ENCODE data around the gene BEND6.

DNA sequence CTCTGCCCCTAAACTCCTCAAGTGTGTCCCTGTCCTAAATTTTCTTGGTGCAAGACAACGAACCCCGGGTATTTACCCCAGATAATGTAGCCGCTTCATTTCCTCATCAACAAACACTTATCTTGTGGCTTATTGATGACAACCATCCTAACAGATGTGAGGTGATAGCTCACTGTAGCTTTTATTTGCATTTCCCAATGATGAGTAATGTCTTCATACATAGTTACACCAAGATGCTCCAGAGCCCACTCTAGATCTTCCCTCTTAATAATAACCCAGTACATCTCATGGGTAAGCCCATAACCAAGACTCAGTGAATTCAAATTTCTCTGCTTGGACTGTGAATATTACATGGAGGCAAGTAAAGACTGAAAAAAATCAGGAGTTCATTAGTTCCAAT is 48.2 kb upstream of the BEND6 start:
- TF ChIP-seq CTCF (IDR thresholded peaks at IDR 0.05), result no peak
- TF ChIP-seq POLR2A (IDR thresholded peaks at IDR 0.05), result no peak
